GM18505 (cell line): ENCODE data around the gene SLCO1A2.

ENCODE experiments used
- ATAC-seq: cut with Tn5 transposase; IDR thresholded peaks from one replicate; pipeline ENCODE4 v1.9.1; 2021; ENCODE audit not compliant: unreplicated experiment
- POLR2A ChIP-seq: IDR thresholded peaks from 4 replicates; pipeline ENCODE4 v1.6.1; 2011; ENCODE audit warnings: borderline replicate concordance; ENCODE audit not compliant: insufficient read depth, insufficient read length; ENCODE audit errors: extremely low read depth

SLCO1A2 gene

GRCh38 chr12:21343636-21344035, 8.9 kb upstream of the SLCO1A2 start:
- ATAC-seq, result no peak
- no peak for TF ChIP-seq POLR2A

GRCh38 chr12:21341769-21342168, 7.1 kb upstream of the SLCO1A2 start:
- no peak for ATAC-seq
- TF ChIP-seq POLR2A, result no peak

DNA sequence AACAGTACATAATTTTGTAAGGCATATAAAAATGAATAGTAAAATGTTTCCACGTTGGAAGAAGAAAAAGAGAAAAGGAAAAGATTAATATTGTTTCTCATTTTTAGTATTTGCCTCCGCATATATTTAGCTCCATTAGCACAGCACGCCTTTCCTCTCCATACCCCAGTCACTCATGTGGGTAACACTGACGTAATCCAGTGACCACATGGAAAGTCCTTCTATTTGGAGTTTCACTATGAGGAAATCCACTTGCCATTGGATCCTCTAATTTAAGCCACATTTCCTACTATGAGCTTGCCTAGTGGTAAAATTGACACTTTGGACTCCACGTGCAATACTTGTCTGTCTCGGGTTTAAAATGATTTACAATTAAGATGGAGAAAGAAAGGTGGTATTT, 5.7 kb upstream of the SLCO1A2 start:
- no peak for ATAC-seq
- TF ChIP-seq POLR2A, result no peak

GRCh38 chr12:21339921-21340320, 5.2 kb upstream of the SLCO1A2 start:
- ATAC-seq, result no peak
- no peak for TF ChIP-seq POLR2A

- no peak for TF ChIP-seq POLR2A
- no peak for ATAC-seq
Measured at GRCh38 chr12:21337959-21338744, 3.4 kb upstream of the SLCO1A2 start.

DNA sequence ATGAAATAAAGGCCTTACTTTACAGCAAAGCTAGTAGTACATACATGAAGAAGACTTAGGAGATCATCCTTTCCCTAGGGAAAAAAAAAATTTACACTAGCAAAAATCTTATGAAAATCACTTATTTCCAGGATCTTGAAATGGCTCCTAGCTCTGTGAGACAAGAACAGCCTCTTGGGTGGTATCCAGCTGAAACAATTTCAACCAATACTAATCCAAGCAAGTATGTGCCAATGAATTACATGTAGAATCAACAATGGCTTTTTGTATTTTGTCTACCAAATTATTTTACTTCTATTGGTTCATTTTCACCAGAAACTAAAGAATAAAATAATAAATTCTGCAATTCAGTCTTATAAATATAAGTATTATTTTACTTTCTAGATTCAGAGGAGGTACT, 2.7 kb upstream of the SLCO1A2 start:
- ATAC-seq, result no peak
- no peak for TF ChIP-seq POLR2A

GRCh38 chr12:21336656-21337055, 1.9 kb upstream of the SLCO1A2 start:
- TF ChIP-seq POLR2A, result no peak
- no peak for ATAC-seq

DNA sequence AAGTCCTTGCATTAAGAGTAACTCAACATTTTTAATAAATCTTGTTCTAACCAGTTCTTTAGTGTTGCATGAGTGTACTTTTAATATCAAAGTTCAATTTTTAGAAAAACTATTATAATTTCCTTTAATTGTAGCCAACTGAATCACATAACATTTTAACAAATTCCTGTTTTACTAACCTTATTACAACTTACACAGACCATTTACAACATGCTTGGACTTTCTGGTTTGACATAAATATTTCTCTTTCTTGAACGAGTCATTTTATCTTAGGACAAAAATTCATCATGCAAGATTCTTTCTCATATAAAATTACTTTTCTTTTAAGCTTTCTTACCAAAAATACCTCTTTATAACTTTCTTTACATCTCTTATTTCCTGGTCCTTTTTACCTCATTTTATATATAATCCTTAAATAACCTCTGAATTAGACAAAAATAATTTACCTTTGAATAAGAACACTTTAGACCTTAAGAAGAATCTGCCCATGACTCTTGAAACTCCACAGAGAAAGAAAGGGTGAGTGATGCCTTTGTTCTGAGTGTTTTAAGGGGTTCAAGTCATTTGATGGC, 3.9 kb downstream of the SLCO1A2 start:
- ATAC-seq, result no peak
- no peak for TF ChIP-seq POLR2A

- ATAC-seq, result no peak
- no peak for TF ChIP-seq POLR2A
Measured at GRCh38 chr12:21328578-21328977, 6.1 kb downstream of the SLCO1A2 start.

- no peak for TF ChIP-seq POLR2A
- ATAC-seq, result no peak
Measured at GRCh38 chr12:21324551-21324950, 10.2 kb downstream of the SLCO1A2 start.

- ATAC-seq, result no peak
- TF ChIP-seq POLR2A, result no peak
Measured at GRCh38 chr12:21323736-21324135, 11.0 kb downstream of the SLCO1A2 start.

- TF ChIP-seq POLR2A, result no peak
- no peak for ATAC-seq
Measured at GRCh38 chr12:21308785-21309184, 25.9 kb downstream of the SLCO1A2 start.

- ATAC-seq, result no peak
- TF ChIP-seq POLR2A, result no peak
Measured at GRCh38 chr12:21305661-21306060, 29.1 kb downstream of the SLCO1A2 start.

DNA sequence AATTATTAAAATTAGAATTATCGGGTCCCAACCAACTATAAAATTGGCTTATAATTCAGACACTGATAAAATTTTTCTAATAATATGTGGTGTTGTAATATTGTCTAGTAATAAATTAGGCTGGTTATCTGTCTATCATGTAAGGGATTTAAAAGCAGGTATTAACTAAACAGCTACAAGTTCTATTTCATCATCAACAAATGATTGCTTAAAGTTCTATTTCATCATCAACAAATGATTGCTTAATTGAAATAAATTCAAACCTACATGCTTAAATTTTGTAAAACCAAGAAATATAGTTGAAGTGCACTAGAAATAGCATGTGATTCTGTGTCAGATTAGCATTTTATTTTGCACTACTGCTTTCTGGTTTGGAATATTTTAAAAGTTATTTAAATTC, 34.1 kb downstream of the SLCO1A2 start:
- no peak for ATAC-seq
- no peak for TF ChIP-seq POLR2A
